HG03558 (cell line): ENCODE results near the gene VEGFB.

ENCODE experiments used
- ATAC-seq: cut with Tn5 transposase; IDR thresholded peaks from one replicate; pipeline ENCODE4 v1.9.1; 2021; ENCODE audit warnings: moderate number of reproducible peaks; ENCODE audit not compliant: unreplicated experiment; ENCODE audit errors: extremely low read depth

VEGFB gene

DNA sequence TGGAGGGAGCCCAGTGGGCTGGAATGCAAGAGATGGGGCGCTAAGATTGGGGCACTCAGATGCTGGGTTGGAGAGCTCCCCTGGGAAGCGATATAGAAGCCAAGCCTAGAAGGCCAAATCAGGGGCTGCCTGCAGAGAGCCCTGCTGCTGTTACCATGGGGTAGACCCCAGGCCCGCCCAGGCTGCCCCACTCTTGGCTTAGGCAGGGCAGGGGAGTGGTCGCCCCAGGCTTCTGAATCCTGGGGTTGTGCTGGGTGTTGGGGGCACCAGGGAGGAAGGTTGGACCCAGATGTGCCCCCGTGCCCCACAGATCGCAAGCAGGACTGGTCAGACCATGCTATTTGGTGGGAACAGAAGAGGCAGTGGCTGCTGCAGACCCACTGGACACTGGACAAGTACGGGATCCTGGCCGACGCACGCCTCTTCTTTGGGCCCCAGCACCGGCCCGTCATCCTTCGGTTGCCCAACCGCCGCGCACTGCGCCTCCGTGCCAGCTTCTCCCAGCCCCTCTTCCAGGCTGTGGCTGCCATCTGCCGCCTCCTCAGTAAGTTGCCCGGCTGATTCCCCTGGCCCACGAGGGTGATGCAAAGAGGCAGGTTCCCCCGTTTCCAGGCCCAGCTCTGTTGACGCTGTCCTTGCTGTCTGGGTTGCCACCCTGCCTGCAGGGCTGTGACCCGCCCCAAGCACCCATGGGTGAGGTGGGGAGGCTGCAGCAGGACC, 23.9 kb upstream of the VEGFB start:
- no peak for ATAC-seq

GRCh38 chr11:64211181-64211872, 23.1 kb upstream of the VEGFB start:
- no peak for ATAC-seq

GRCh38 chr11:64216879-64217278, 17.5 kb upstream of the VEGFB start:
- no peak for ATAC-seq

DNA sequence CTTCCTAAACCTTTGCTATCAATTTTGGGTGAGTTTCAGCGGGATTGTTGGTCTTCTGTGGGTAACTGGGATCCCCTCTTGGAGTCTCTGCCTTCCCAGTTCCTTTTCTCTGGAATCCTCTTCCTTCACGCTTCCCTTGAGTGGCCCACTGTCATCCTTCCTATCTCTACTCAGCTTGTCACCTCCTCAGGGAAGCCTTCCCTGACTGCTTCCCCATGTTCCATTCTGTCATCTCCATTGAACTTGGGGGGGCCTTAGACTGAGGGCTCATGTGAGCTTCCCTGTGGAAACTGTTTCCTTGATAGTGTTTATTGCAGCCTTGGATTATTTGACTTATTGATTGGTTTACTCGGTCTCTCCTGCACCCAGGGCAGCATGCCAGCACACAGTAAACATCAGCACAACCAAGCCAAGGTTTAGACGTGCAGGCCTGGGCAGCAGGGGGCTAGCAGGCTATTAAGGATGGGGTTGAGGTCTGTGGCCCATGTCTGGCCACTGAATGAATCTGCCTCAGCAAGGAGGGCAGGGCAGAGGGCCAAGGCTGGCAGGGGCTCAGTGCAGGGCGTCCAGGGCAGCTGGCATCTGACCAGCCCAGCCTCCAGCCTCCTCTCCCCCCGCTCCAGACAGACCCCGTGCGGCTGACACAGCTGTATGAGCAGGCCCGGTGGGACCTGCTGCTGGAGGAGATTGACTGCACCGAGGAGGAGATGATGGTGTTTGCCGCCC, 15.6 kb upstream of the VEGFB start:
- ATAC-seq: no peak

DNA sequence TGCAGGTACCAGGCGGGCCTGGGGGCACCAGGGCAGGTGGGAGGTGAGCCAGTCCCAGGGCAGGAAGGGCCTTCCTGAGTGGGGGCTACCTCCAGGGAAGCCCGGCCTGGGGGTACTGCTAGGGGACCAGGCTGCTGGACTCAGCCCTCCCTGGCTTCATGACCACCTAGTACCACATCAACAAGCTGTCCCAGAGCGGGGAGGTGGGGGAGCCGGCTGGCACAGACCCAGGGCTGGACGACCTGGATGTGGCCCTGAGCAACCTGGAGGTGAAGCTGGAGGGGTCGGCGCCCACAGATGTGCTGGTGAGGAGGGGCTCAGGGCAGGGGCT, 15.1 kb upstream of the VEGFB start:
- ATAC-seq: no peak

DNA sequence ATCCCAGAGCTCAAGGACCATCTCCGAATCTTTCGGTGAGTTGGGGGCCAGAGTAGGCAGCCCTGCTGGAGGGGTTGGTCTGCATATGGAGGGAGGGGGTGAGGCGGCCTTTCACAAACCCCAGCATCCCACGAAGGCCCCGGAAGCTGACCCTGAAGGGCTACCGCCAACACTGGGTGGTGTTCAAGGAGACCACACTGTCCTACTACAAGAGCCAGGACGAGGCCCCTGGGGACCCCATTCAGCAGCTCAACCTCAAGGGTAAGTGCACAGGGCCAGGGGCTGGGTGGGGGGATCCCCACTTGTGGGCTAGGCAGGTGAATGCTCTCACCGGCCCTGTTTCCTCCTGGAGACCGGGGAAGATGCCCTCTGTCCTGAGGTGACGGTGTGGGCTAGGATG, 14.6 kb upstream of the VEGFB start:
- ATAC-seq: no peak

DNA sequence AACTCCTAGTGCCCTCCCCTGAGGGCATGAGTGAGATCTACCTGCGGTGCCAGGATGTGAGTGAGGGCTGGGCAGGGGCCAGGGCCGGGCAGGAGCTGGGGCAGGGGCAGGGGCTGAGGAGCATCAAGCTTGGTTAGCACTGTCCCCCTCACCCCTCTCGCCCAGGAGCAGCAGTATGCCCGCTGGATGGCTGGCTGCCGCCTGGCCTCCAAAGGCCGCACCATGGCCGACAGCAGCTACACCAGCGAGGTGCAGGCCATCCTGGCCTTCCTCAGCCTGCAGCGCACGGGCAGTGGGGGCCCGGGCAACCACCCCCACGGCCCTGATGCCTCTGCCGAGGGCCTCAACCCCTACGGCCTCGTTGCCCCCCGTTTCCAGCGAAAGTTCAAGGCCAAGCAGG, 14.1 kb upstream of the VEGFB start:
- ATAC-seq: no peak

DNA sequence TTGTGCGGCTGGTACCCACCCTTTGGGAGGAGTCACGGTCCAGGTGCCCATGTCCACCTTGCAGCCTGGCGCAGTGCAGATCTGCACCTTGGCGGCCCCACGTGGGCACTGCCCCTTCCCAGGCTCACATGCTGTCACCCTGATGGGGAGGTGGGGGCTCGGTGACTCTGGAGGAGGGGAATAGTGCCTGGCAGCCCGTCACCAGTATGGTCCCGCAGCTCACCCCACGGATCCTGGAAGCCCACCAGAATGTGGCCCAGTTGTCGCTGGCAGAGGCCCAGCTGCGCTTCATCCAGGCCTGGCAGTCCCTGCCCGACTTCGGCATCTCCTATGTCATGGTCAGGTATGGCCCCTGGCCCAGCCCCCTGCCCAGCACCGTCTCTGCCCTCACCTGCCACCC, 13.6 kb upstream of the VEGFB start:
- no peak for ATAC-seq

DNA sequence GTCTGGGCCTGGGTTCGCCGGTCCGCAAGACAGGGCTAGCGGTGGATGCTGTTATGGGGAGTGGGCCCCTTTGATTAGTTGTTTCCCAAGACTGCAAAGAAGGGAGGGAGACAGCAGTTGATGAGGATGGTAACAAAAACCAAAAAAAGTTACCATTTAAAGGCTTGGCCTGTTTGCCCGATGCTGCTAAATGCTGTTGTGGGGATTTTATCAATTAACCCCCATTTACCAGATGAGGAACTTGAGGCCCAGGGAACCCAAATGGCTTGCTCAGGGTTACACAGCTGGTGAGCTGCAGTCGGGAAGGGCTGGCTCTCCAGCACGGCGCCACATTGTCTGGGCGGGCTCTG, 11.8 kb upstream of the VEGFB start:
- no peak for ATAC-seq

GRCh38 chr11:64223001-64223651, 11.3 kb upstream of the VEGFB start:
- ATAC-seq: no peak

GRCh38 chr11:64224151-64224890, 10.1 kb upstream of the VEGFB start:
- ATAC-seq: no peak

- no peak for ATAC-seq
These were observed 9.3 kb upstream of the VEGFB start for GRCh38 chr11:64224891-64225607.

DNA sequence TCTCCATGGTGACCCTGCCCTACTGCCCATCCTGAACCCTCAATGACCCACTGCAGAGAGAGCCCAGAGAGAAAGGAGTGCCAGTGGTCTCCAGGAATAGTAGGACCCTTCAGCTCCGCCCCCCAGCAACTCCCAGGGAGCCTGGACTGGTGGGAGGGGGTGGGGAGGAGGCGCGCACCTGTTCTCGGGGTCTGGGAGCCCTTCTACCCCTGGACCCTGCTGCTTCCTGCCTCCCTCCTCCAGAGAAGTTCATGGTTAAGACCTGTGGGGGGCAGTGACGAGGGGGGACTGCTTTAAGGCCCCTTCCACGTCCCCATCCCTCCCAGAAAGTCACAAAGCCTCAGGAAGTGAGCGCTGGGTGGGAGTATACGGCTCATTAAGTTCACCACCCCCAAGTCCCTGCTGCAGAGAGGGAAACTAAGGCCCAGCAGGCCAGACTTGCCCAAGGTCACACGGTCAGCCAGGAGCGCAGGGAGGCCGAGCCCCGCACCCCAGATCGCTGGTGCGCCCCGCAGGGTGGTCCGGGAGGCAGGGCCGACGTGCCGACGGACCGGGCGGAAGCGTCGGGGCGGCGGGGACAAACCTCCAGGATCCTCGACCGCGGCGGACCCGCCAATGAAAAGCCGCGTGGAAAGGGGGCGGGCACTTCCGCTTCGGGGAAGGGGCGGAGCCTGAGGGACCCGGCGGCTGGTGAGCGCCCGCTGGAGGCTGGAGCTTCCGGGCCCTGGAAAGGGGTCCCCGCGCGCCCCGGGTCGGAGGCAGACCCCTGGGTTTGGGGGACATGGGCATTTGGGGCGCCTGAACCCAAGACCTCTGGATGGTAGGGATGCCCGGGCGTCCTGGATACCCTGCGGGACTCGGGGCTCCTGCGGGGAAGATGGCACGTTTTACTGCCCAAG, 8.5 kb upstream of the VEGFB start, which contains the start of the genes NUDT22 and TRPT1:
TSS of gene NUDT22 (plus strand) at position 667 of the 899 bp plus-strand sequence. CDS start 379 bp downstream, outside the sequence.
TSS of gene TRPT1 (minus strand) at position 579 of the 899 bp plus-strand sequence. CDS start at position 253, 326 bp downstream.
- ATAC-seq: no peak

DNA sequence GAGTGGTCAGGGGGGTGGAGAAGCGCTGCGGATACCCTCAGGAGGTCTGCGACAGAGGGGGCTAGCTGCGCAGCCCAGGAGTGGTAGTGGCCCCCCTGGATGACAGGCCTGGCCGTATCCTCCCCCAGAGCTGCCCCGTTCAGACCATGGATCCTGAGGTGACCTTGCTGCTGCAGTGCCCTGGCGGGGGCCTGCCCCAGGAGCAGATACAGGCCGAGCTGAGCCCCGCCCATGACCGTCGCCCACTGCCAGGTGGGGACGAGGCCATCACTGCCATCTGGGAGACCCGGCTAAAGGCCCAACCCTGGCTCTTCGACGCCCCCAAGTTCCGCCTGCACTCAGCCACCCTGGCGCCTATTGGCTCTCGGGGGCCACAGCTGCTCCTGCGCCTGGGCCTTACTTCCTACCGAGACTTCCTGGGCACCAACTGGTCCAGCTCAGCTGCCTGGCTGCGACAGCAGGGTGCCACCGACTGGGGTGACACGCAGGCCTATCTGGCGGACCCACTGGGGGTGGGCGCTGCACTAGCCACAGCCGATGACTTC, 7.8 kb upstream of the VEGFB start:
- no peak for ATAC-seq

DNA sequence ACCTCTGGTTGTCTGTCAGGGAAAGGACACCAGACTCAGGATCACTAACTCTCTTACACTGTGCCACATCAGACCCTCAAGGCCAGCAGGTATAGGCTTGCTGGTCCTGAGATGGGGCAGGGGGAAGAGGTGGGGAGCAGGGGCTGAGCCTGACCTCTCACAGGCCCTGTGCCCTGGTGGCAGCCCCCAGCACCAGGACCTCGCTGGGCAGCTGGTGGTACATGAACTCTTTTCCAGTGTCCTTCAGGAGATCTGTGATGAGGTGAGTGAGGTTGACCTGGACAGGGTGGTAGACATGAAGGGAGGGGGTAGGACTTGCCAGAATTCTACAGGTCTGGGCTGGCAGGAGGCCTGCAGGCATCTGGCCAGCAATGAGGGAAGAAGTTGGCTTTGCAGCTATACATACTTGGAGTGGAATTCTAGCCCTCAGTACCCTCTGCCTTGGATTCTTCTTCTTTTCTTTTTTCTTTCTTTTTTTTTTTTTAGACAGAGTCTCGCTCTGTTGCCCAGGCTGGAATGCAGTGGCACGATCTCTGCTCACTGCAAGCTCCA, 6.9 kb upstream of the VEGFB start:
- ATAC-seq: no peak

- ATAC-seq: no peak
These were observed 5.2 kb upstream of the VEGFB start for GRCh38 chr11:64229090-64229743.

DNA sequence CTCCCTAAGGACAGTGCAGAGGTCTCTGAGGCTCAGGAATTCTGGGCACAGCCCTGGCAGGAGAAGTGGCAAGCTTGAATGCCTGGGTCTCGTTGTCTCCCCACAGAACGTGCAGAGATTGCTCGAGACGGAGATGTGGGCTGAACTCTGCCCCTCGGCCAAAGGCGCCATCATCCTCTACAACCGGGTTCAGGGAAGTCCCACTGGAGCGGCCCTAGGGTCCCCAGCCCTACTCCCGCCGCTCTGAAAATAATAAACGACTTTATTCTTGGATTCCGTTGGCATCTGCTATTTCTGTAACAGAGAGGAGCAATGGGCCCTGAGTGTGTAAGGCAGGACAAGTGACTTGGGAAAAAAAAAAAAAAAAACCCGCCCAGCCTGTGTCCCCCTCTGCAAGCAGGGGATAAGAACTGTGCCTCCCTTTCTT, 4.6 kb upstream of the VEGFB start:
- no peak for ATAC-seq
